ENCODE data around the gene MLLT3.

The MLLT3 gene

DNA sequence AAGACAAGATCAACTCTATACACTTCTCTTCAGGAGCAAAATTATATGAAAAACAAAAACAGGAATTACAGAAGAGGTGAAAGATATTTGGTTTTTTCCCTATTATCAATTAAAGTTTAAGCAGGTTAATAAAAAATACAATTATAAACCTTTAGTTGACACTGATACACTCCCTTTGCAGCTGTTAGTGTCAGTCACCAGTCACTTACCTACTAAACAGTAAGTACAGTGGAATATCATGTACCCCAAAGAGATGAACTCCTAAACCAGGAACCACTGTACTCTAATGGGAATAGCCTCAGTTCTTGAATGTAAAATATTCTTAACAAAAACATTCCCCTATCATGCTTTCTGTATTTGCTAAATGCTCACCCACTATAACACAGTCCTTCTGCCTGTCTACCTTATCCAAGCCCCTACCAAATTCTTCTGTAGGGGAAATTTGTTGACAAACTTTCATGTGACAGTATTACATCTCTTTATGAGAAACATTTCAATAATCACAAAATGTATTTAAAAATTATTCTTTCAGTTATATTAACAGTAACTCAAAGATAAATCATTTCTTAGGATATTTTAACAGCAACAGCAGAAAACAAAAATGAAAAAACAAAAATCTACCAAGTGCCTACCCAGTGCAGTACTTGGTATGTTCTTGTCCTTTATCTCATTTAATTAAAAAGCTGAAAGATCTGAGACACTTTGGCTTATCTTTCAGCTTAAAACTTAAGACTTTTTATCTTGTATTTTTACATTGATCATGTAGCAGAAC lies 212.8 kb downstream of the MLLT3 start:
- no peak for DNase-seq (ENCODE audit: low read depth)

GRCh38 chr9:20408513-20408912 lies 213.8 kb downstream of the MLLT3 start:
- no peak for DNase-seq (ENCODE audit: low read depth)

- no peak for DNase-seq (ENCODE audit: low read depth)
These were observed 215.3 kb downstream of the MLLT3 start for GRCh38 chr9:20407013-20407412.

DNA sequence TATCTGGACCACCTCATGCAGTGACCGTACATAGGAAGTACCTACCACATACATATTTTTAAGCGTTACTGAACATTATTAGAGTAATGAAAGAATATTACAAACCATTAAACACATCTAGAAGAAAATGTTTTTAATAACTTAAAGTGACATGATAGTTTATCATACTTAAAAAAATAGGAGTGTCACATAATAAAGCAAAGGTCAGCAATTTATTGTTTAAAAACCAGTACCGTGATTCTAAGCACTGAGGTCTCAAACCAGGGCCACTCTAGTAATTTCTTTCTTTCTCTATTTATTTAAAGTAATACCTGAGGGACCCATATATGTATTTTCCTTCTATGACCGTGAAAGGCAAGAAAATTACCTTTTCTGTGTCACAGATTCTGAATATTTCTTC lies 216.0 kb downstream of the MLLT3 start:
- no peak for DNase-seq (ENCODE audit: low read depth)

GRCh38 chr9:20405616-20406015 lies 216.7 kb downstream of the MLLT3 start:
- DNase-seq (ENCODE audit: low read depth) = no peak

GRCh38 chr9:20405078-20405477 lies 217.2 kb downstream of the MLLT3 start:
- DNase-seq (ENCODE audit: low read depth) = no peak

- no peak for DNase-seq (ENCODE audit: low read depth)
These were observed 218.0 kb downstream of the MLLT3 start for GRCh38 chr9:20404192-20404813.

- DNase-seq (ENCODE audit: low read depth) = no peak
These were observed 219.0 kb downstream of the MLLT3 start for GRCh38 chr9:20403346-20403745.

DNA sequence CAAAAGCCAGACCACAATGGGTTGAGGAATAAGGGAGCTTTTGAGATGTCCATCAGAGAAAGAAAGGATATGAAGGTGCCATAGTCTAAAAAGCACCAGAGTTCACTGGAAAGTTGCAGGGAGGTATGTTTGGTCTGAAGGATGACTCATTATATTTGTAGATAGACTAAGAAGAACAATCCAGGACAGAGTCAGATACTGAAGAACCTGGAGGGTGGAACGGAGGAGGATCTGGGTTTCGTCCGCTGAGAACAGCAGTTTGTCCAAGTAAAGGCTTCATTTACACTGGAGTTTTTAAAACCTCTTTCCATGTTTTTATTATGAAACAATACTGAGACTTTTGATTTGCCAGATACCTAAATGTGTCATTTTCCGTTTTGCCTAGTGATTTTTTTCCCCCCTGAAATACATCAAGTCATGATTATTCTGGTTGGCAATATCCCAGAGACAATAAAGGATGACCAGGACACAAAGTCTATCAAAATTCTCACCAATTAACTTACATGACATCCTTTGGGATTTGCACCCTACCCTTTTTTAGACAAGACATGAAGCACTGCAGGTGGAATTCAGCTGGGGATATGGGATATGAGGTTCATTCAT lies 219.9 kb downstream of the MLLT3 start:
- DNase-seq (ENCODE audit: low read depth) = no peak

- DNase-seq (ENCODE audit: low read depth) = no peak
These were observed 223.6 kb downstream of the MLLT3 start for GRCh38 chr9:20398536-20399338.

- DNase-seq (ENCODE audit: low read depth) = no peak
These were observed 225.0 kb downstream of the MLLT3 start for GRCh38 chr9:20397348-20397747.

DNA sequence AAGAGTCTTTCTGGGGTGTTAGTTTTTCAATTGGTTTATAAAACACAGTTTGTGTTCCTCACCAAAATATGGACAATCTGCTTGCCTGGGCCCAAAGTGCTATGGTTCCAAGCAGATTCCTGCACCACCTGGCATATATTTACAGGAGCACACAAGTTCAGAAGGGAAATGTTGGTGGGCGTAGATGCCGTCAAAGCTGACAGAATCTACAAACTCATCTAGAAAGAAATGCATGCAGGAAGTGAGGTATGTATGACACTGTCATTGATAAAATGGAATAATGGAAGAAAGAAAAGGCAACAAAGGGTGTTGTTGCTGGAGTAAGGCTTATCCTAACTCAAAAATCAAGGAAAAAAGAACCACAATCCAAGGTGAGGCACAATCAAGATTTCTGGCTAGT lies 225.8 kb downstream of the MLLT3 start:
- no peak for DNase-seq (ENCODE audit: low read depth)

- DNase-seq (ENCODE audit: low read depth) = no peak
These were observed 226.6 kb downstream of the MLLT3 start for GRCh38 chr9:20395651-20396050.

GRCh38 chr9:20394969-20395368 lies 227.3 kb downstream of the MLLT3 start:
- DNase-seq (ENCODE audit: low read depth) = no peak

GRCh38 chr9:20391208-20391607 lies 231.1 kb downstream of the MLLT3 start:
- DNase-seq (ENCODE audit: low read depth) = no peak

DNA sequence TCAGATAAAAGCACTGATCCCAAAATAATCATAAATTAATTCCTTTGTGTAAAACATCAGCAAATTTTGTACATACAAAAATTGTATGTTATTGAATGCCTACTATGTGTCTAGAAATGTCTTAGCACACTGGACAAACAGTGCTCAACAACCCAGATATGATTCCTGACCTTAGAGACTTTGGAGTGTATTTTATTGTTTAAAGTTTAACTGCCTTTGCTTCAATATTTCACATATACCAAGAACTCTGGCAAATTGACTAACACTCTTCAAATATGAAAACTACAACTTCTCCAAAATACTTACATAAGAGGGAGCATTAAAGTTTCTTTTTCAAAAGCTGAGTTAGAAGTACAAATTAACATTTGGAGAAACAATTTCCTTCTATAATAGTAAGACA lies 231.9 kb downstream of the MLLT3 start:
- DNase-seq (ENCODE audit: low read depth) = no peak

DNA sequence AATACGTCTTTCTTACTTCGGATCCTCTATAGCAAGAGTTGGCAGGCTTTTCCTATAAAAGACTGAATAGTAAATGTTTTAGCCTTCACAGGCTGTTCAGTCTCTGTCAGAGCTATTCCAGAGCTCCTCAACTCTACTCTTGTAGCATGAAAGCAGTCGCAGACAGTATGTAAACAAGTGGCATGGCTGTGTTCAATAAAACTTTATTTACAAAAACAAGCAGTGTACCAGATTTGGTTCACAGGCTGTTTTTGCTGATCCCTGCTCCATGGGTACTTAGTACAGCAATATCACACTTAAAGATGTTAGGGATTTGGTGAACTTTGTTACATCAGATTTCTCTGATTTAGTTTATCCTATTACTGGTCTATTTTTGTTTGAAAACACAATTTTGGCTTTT lies 235.2 kb downstream of the MLLT3 start:
- no peak for DNase-seq (ENCODE audit: low read depth)

GRCh38 chr9:20384642-20385041 lies 237.7 kb downstream of the MLLT3 start:
- DNase-seq (ENCODE audit: low read depth) = no peak

DNA sequence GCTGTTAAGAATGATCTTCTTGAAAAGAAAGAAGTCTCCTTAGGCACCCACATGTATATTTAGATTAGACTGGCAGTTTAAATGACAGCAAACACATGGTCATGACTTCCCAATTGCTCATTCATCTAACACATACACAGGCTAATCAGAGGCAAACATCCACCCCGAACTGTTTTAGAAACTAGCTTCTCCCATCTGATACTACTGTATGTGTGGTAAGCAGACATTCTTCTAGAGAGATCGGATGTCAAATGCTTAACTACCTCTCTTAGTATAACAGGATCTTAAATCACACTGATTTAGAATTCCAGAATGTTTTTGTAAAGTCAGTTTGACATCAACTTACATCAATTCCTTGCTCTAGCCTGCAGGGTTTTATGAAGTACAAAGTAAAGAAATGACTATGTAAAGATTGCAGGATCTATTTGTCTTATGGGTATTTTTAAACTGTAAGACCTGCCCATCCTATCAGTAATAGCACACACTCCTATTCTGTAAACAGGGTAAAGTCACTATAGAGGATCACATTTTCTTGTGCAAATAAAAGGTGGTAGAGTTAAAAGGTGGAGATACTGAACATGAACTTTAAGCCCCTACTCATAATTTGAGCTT lies 239.7 kb downstream of the MLLT3 start:
- no peak for DNase-seq (ENCODE audit: low read depth)

GRCh38 chr9:20380546-20380945 lies 241.8 kb downstream of the MLLT3 start:
- no peak for DNase-seq (ENCODE audit: low read depth)

DNA sequence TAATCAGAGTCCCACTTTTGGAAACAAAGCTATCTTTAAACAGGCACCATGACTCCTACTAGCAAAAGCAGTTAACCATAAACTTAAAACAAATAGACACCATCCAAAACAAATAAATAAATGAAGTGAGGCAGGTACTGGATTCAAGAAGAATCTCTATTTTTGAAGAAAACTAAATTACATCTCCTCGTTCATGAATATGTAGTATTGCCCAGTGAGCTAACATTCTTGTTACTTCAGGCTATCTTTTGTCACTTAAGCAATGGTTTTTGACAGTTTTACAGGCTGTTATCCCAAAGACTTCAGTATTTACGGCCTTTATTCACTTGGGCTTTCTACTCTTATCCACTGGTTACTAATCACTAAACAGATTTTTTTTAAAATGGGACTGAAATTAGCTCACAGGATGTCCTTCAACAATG lies 242.5 kb downstream of the MLLT3 start:
- DNase-seq (ENCODE audit: low read depth) = no peak

DNA sequence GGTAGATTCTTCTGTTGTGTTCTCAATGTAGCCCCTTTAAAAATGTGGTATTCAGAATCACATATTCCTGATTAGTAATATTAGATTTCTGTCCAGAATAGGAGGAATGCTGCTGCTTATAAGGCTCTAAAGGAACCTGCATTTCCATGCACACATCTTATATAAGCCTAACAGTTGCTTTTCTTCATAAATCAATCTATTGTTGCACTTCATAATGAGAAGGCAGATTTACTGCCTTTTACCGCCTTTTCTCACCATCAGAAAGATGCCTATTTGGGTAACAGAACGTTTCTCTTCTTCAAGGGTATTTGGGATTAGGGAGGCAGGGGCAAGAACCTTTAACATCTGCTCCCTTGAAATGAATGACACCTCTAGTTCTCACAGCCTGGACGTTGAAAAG lies 243.4 kb downstream of the MLLT3 start:
- no peak for DNase-seq (ENCODE audit: low read depth)
